GM10266 (cell line): Measurements from ENCODE around the gene INPP5K.

Experiments used
- DNase-seq: peaks from one replicate; pipeline ENCODE4 v3.0.0; 2012; ENCODE audit errors: extremely low spot score
- CTCF ChIP-seq: IDR thresholded peaks from 2 replicates; pipeline ENCODE4 v1.5.1; 2012; ENCODE audit warnings: mild to moderate bottlenecking, low read depth; ENCODE audit not compliant: control insufficient read depth, insufficient read depth; ENCODE audit errors: missing control alignments

Gene INPP5K

GRCh38 chr17:1498233-1498632, 18.2 kb downstream of the INPP5K start:
- TF ChIP-seq CTCF, result no peak
- DNase-seq, result no peak

GRCh38 chr17:1497831-1498230, 18.6 kb downstream of the INPP5K start:
- no peak for DNase-seq
- TF ChIP-seq CTCF, result no peak

- no peak for TF ChIP-seq CTCF
- no peak for DNase-seq
Measured at GRCh38 chr17:1496869-1497268, 19.5 kb downstream of the INPP5K start.

- no peak for TF ChIP-seq CTCF
- DNase-seq, result no peak
Measured at GRCh38 chr17:1495265-1495989, 21.0 kb downstream of the INPP5K start.

- TF ChIP-seq CTCF, result no peak
Measured at GRCh38 chr17:1494736-1495253, 21.6 kb downstream of the INPP5K start.

GRCh38 chr17:1494203-1494602, 22.2 kb downstream of the INPP5K start:
- no peak for TF ChIP-seq CTCF

More at GRCh38 chr17:1494736-1495253, 21.6 kb downstream of the INPP5K start:
- DNase-seq, result no peak

GRCh38 chr17:1493291-1493980, 23.0 kb downstream of the INPP5K start:
- no peak for TF ChIP-seq CTCF

More at GRCh38 chr17:1494203-1494602, 22.2 kb downstream of the INPP5K start:
- no peak for DNase-seq

More at GRCh38 chr17:1493291-1493980, 23.0 kb downstream of the INPP5K start:
- DNase-seq, result no peak
